Left lung (tissue), 10 donors: Measurements from ENCODE around the gene F12. TPM values are rescaled to one million over a fixed set of nuclear protein-coding genes. Genes with fewer than 3 reads are reported as not detected.

ENCODE experiments used
- ATAC-seq: fragments of 200-7000 bp; cut with Tn5 transposase; one replicate; pipeline ENCODE4 v1.9.1; 2020; ENCODE audit warnings: moderate library complexity
- DNase-seq, 4 donors: peaks; one replicate each; pipeline ENCODE4 v3.0.0-alpha.2; 2013 to 2020
- H3K27ac ChIP-seq, 2 donors: fragments of 200-600 bp; sonication (generic) in 1 of 2; one replicate each; pipeline versions ENCODE4 v1.5.0 to v1.8.0; 2020 to 2021
- H3K27me3 ChIP-seq, 2 donors: fragments of 200-600 bp; sonication (generic) in 1 of 2; one replicate each; pipeline versions ENCODE4 v1.5.0 to v1.8.0; 2020 to 2021
- H3K36me3 ChIP-seq, 2 donors: fragments of 200-600 bp; sonication (generic) in 1 of 2; one replicate each; pipeline versions ENCODE4 v1.5.0 to v1.8.0; 2020 to 2021
- H3K4me1 ChIP-seq, 2 donors: fragments of 200-600 bp; one replicate each; pipeline ENCODE4 v1.8.0; 2021
- H3K4me3 ChIP-seq, 2 donors: fragments of 200-600 bp; sonication (generic) in 1 of 2; one replicate each; pipeline versions ENCODE4 v1.5.0 to v1.8.0; 2020 to 2021; ENCODE audit warnings: mild to moderate bottlenecking in 1 of 2
- H3K9me3 ChIP-seq, 2 donors: fragments of 200-600 bp; sonication (generic) in 1 of 2; one replicate each; pipeline versions ENCODE4 v1.5.0 to v1.8.0; 2020 to 2021
- CTCF ChIP-seq, 2 donors: fragments of 200-600 bp; sonication (generic) in 1 of 2; IDR thresholded peaks; one replicate each; pipeline versions ENCODE4 v1.5.0 to v1.8.0; 2021; ENCODE audit warnings: antibody characterized with exemption in 2 of 2
- intact Hi-C, 2 donors: fragments of 100-400 bp; cut with DNase I; formaldehyde crosslinking; loops; one replicate each; pipeline versions ENCODE4 v1.11.2 to v1.14.2; 2022
- polyA plus RNA-seq, 6 donors: library from polyadenylated mRNA; unstranded; fragments of 120-200 nt; gene quantifications; one replicate each; pipeline ENCODE4 v1.2.1, GENCODE V29; 2013; ENCODE audit not compliant: insufficient read length in 6 of 6
- total RNA-seq, 2 donors: library from RNA; stranded (reverse); fragmentation: NEBNext Ultra II Directional; extraction: Animal tissue kit (Norgen Biotek cat#: 25700); gene quantifications; one replicate each; pipeline ENCODE4 v1.2.1, GENCODE V29; 2021
- donor health status: DM: no; HTN: yes; CAD: no.
- donor health status: DM: no; HTN: no; CAD: no.

The F12 gene
- total and polyA plus RNA-seq, 8 donors: 0.20 to 1.1 (median 0.35) TPM; not detected in 1

GRCh38 chr5:177393206-177393765, 16.1 kb downstream of the F12 start:
- no peak for TF ChIP-seq CTCF (IDR thresholded peaks at IDR 0.05)
- Histone ChIP-seq H3K4me1 (peaks cover 14 to 34% of the 10 kb centered on the region in 2 donors), H3K27ac (no peak overlapping the region), H3K4me3 (no peak overlapping the region), H3K9me3 (no peaks in the 10 kb centered on the region), H3K27me3 (peaks cover 0 to 34% of the 10 kb centered on the region in 2 donors), H3K36me3 (no peaks in the 10 kb centered on the region)
- DNase-seq (no peak), ATAC-seq (no peak)
- intact Hi-C loops: loop anchor here (5.0 to 10.0 kb wide), 3 partner anchors 59 to 109 kb away; no protein-coding TSS in a partner anchor

- H3K27me3 ChIP-seq: peaks cover 0 to 29% of the 10 kb centered on the region in 2 donors
- DNase-seq: no peak
- no peak overlapping the region for H3K4me3 ChIP-seq
- intact Hi-C loops: loop anchor here (5.0 to 10.0 kb wide), 3 partner anchors 60 to 110 kb away; no protein-coding TSS in a partner anchor
- no peak for ATAC-seq
- TF ChIP-seq CTCF (IDR thresholded peaks at IDR 0.05): no peak
- H3K9me3 ChIP-seq: no peaks in the 10 kb centered on the region
- H3K4me1 ChIP-seq: peaks cover 14 to 35% of the 10 kb centered on the region in 2 donors
- H3K36me3 ChIP-seq: no peaks in the 10 kb centered on the region
- H3K27ac ChIP-seq: no peak overlapping the region
Observed at GRCh38 chr5:177392765-177393164, 16.6 kb downstream of the F12 start.

GRCh38 chr5:177390363-177391300, 18.7 kb downstream of the F12 start:
- Histone ChIP-seq H3K27ac (peak overlapping the region; percentile 71 to 73), H3K9me3 (no peaks in the 10 kb centered on the region), H3K4me1 (peaks cover 14 to 39% of the 10 kb centered on the region in 2 donors), H3K4me3 (no peak overlapping the region), H3K27me3 (peaks cover 0 to 18% of the 10 kb centered on the region in 2 donors), H3K36me3 (no peaks in the 10 kb centered on the region)
- ATAC-seq (peak; percentile 91), DNase-seq (peak; percentile 78 to 91 (median 84))
- peak; percentile 99 for TF ChIP-seq CTCF (IDR thresholded peaks at IDR 0.05)
- intact Hi-C loops: loop anchor here (5.0 to 10.0 kb wide), 3 partner anchors 62 to 112 kb away; no protein-coding TSS in a partner anchor

GRCh38 chr5:177389241-177390169, 19.9 kb downstream of the F12 start:
- DNase-seq (peak in 1 of 4 donors; percentile 73), ATAC-seq (peak; percentile 78)
- H3K27ac ChIP-seq: peak overlapping the region; percentile 71 to 73
- H3K27me3 ChIP-seq: peaks cover 0 to 21% of the 10 kb centered on the region in 2 donors
- no peaks in the 10 kb centered on the region for H3K9me3 ChIP-seq
- no peaks in the 10 kb centered on the region for H3K36me3 ChIP-seq
- H3K4me1 ChIP-seq: peaks cover 14 to 42% of the 10 kb centered on the region in 2 donors
- TF ChIP-seq CTCF (IDR thresholded peaks at IDR 0.05): no peak
- no peak overlapping the region for H3K4me3 ChIP-seq
- intact Hi-C loops: loop anchor here (5.0 to 10.0 kb wide), 3 partner anchors 63 to 113 kb away; no protein-coding TSS in a partner anchor
